Activated CD4-positive, CD25-positive, alpha-beta regulatory T cell treated with anti-CD3 and anti-CD28 coated beads, Interleukin-2, amount 50 U/mL, for 72 hours (primary cell): ENCODE data around the gene WNT10A.
"Not testable (repeated sequence)": the region's sequence is repeated elsewhere in the genome, so short reads cannot be mapped to it uniquely, and the experiment has no call there.

Experiments used
- DNase-seq: peaks from one replicate; pipeline ENCODE4 v3.0.0; 2021

WNT10A gene

DNA sequence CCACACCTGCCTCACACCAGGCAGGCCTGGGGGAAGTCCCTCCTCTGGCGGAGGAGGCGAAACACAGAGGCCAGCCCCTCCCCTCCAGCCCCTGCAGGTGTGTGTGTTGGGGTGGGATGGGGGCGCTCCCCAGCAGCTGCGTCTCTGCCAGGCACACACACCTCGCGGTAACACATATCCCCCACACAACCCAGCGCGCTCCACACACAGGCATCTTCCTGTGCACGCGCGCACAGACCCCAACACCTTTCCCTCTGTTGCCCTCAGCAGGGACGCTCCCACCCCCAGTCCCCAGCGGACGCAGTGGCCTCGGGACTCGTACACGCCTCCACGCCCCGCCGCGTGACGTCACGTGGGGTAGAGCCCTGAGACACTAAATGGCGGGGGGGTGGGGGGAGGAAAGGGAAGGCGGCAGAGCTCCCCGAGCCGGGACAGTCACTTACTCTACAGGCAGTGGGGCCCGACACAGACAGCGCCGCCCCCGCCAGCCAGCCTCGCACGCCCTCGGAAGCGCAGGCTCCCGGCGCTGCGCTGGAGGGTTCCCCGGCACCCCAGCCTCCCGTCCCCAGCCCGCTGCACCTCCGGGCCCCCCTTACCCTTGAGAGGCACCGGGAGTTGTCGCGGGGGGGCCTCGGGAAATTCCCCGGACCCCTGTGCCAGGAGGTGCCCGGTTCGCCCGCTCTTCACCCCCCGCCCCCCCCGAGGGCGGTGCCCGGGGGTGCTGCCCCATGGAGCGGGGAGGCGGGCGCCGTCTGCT, at the start of gene WNT10A:
Gene WNT10A (plus strand): TSS at position 751 of the 757 bp plus-strand sequence. CDS start 144 bp downstream, outside the sequence.
- DNase-seq: peak; percentile 56

DNA sequence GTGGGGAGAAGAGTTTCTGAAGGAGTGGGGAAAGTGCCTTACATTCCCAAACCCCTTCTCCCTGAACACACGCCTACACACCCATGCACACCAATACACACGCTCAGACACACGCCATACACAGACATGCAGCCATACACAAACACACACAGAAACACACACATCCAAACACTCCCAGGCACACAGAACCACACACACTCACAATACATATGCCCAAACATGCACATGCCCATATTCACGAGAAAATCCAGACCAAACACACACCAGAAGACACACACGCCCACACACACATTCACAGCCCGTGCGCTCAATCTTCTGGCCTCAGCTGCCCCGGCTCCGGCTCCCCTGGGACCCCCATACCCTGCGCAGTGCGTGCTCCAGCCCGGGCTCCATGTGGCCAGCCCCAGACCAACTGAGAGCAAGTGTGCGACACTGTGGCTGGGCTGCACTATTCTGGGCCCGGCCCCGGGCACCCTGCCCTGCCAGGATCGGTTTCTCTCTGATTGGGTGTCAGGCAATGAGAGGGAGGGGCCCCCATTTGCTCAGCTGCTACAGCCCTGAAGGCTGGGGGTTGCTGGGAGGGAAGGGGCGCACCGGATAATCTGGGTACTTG, 49.2 kb upstream of the WNT10A start, which contains the start of gene PRKAG3:
Gene PRKAG3 (minus strand): TSS at position 426 of the 613 bp plus-strand sequence.
- DNase-seq: no peak

DNA sequence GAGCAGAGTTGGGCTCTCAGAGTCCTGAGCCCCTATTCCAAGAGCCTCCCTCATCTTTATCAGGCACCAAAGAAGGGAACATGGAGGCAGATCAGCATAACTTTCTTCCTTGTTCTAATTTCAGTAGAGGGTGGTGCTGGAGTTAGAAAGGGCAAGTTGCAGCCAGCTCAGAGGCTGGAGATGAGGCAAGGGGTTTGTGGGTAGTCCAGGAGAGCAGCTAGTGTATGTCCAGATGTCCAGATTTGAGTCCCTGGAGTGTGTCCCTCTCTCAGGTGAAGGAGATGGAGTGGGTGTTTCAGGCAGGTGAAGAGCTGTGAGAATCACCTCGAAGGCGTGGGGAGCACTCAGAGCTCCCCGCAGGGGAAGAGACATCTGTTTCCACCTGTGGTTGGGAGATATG, 48.6 kb upstream of the WNT10A start:
- DNase-seq: no peak

- DNase-seq: no peak
These were observed 48.1 kb upstream of the WNT10A start for GRCh38 chr2:218832520-218832919.

DNA sequence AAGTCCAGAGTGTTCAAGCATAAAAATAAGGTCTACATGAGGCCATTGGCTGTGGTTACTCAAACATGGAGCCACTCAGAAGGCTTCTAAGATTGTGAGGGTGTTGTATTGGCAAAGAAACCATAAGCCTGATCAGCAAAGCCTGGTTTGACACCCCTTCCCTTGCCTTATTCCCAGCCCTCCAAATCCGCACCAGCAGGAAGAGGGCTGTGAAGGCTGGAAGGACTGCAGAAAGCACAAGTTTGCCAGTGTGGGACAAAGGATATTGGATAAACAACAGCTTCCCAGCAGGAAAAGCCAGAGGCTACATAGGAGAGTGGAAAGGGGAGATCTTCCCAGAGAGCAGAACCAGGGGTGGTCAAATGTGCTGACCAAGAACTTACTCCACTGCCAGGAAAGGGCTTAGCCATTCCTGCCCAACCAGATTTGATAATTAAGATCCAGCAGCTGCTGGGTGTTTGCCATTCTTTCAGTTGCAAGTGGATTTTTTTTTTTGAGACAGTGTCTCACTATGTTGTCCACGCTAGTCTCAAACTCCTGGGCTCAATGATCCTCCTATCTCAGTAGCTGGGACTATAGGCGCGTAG, 47.5 kb upstream of the WNT10A start:
- DNase-seq: no peak

GRCh38 chr2:218834685-218835084, 46.0 kb upstream of the WNT10A start:
- DNase-seq: no peak

GRCh38 chr2:218837495-218837894, 43.2 kb upstream of the WNT10A start:
- no peak for DNase-seq

GRCh38 chr2:218839430-218839829, 41.2 kb upstream of the WNT10A start:
- DNase-seq: no peak

DNA sequence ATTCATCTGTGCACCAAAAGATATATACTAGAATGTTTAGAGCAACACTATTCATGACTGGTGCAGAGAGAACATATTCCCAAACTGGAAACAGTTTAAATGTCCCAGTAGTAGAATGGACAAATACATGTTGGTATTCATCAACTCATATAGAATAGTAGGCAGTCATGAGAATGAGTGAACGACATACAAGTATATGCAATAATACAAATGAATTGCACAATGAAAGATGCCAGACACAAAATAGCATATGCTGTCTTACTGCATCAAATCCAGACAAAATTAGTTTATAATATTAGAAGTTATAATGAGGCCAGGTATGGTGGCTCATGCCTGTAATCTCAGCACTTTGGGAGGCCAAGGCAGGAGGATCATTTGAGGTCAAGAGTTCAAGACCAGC, 40.8 kb upstream of the WNT10A start:
- no peak for DNase-seq

DNA sequence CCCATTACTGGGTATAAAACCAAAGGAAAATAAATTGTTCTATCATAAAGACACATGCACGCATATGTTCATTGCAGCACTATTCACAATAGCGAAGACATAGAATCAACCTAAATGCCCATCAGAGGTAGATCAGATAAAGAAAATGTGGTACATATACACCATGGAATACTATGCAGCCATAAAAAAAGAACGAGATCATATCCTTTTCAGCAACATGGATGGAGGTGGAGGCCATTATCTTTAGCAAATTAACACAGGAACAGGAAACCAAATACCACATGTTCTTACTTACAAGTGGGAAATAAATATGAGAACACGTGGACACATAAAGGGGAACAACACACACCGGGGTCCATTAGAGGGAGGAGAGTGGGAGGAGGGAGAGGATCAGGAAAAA, 36.3 kb upstream of the WNT10A start:
- not testable (repeated sequence) for DNase-seq

- not testable (repeated sequence) for DNase-seq
These were observed 33.7 kb upstream of the WNT10A start for GRCh38 chr2:218846963-218847362.

- no peak for DNase-seq
These were observed 30.9 kb upstream of the WNT10A start for GRCh38 chr2:218849721-218850120.

DNA sequence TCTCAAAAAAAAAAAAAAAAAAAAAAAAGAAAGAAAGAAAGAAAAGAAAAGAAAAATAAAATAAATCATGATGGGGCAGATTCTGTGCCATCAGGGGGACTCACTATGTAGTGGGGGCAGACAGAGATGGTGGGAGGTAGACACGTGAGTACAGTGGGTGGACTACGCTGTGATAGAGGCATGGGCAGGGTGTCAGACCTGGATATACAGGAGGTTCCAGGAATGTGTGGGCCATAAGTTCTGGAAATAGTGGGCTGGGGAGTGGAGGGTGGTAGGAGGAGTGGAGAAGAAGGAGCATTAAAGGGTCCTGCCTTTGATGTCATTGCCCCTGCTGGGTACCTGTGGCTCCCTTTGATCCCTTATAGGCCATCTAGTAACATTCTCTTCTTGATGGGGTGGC, 29.9 kb upstream of the WNT10A start:
- no peak for DNase-seq

DNA sequence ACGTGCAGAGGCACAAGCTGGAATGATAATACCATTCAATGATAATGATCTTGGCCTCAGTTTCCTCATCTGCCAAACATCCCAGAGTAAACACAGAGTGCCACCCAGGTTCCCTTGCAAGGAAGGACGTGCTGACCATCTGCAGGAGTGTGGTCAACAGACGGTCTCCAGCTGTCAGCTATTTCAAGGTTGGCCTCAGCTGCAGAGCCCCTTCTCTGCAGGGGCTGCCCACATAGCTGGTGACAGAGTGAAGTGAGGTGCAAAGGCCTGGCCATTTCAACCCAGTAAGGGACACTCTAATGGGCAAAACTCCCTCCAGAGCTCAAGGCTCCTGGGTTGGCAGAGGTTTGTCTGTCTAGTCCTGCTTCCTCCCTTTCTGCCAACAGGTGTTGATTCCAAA, 29.4 kb upstream of the WNT10A start:
- no peak for DNase-seq

DNA sequence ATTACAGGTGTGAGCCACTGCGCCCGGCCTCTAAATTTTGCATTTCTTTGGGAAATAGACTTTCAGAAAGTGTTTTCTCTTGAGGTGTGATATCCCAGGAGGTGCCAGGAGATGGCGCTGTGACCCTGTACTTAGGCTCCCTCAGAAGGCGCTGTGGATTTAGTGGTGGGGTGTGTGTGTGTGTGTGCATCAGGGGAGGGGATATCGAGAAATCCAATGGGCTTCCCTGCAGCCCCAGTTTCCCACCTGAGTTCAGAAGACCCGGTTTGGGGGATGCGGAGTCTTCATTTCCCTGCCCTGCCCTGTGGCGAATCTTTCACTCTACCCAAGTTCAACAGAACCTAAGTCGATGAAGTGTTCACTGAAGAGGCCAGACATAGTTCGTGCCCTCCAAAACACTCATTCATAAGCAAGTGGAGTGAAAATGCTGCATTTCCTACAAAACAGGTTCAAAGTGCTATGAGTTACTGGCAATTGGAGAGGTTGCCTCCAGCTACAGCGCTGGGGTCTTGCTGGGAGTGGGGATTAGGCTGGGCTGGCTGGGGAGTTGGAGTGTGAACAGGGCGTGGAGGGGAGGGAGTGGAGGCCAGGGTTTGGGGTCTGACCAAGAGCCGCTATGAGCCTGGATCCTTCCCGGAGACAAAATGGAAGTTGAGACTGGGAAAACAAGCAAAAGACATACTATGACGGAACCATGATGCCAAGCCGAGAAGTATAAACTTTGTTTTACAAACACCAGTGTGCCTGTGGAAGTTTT, 27.6 kb upstream of the WNT10A start:
- DNase-seq: peak; percentile 69

DNA sequence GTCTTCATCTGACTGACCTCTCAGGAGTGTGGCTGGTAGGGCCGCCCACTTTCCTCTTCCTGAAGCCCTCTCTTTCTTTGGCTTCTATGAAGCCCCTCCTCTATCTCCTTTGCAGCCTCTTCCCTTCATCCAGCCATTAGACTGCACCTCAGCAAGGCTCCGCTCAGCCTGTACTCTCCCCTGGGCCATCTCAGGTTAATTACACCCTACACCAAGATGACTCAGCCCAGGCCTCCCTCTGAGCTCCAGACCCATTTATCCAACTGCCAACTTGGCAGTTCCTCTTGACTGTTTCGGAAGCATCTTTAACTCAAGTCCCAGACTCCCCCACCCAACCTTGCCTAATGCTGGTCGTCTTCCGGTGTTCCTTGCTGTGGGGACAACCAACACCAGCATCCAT, 26.9 kb upstream of the WNT10A start:
- no peak for DNase-seq

- DNase-seq: no peak
These were observed 25.8 kb upstream of the WNT10A start for GRCh38 chr2:218854860-218855259.

- DNase-seq: no peak
These were observed 25.1 kb upstream of the WNT10A start for GRCh38 chr2:218855305-218856166.

DNA sequence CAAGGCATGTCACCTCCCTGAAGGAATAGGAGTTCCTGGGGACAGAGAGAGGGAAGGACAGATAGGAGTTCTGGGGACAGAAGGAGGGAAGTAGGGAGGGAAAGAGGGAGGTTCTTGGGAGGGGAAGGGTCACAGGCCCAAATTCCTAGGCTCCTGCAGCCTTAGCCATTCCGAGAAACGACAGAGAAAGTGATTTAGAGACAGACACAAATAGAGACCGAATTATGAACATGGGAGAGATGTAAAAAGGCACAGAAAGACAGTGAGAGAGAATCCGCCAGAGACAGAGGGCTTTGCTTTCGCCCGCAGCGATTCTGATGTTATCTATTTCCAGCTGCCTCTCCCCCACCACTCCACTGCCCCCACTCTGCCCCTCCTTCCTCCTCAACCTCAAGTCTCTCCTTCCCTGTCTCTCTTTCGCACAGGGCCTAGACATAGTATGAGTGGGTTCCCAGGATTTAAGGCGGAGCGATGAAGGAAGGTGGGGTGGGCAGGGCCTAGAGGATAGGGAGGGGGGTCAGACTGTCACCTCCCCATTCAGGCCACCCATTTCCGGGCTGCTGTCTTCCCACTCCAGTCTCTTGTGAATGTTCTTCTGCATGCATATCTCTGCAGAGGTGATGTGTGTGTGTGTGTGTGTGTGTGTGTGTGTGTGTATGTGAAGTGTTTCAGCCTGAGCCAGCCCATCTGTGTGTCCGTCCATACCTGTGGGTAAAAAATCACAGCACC, 24.3 kb upstream of the WNT10A start:
- DNase-seq: no peak

GRCh38 chr2:218856896-218857243, 23.8 kb upstream of the WNT10A start:
- no peak for DNase-seq

- no peak for DNase-seq
These were observed 23.1 kb upstream of the WNT10A start for GRCh38 chr2:218857371-218858137.
